H9 (cell line): ENCODE data around the gene DAB1. TPM values are rescaled to one million over a fixed set of nuclear protein-coding genes. Genes with fewer than 3 reads are reported as not detected.

Experiments used
- DNase-seq: peaks from one replicate; pipeline ENCODE4 v3.0.0-alpha.2; 2017
- H2AFZ ChIP-seq: one replicate; pipeline ENCODE4 v1.6.1; 2013; ENCODE audit warnings: mild to moderate bottlenecking, low read length, control low read depth, moderate library complexity
- H2AK5ac ChIP-seq: 2 replicates; pipeline ENCODE4 v1.6.1; 2013; ENCODE audit warnings: low read length, control low read depth, mixed read lengths; ENCODE audit not compliant: insufficient read length
- H2BK120ac ChIP-seq: one replicate; pipeline ENCODE4 v1.6.1; 2013; ENCODE audit warnings: low read depth, mild to moderate bottlenecking, low read length, control low read depth, inconsistent platforms; ENCODE audit not compliant: poor library complexity, severe bottlenecking
- H2BK12ac ChIP-seq: 2 replicates; pipeline ENCODE4 v1.6.1; 2013; ENCODE audit warnings: low read length, control low read depth, mixed read lengths, low read depth; ENCODE audit not compliant: insufficient read length
- H2BK15ac ChIP-seq: 2 replicates; pipeline ENCODE4 v1.6.1; 2013; ENCODE audit warnings: low read depth, low read length, control low read depth
- H2BK20ac ChIP-seq: one replicate; pipeline ENCODE4 v1.6.1; 2013; ENCODE audit warnings: low read depth, mild to moderate bottlenecking, low read length, control low read depth, inconsistent platforms; ENCODE audit not compliant: poor library complexity, severe bottlenecking
- H2BK5ac ChIP-seq: 2 replicates; pipeline ENCODE4 v1.6.1; 2013; ENCODE audit warnings: low read length, control low read depth, mixed read lengths; ENCODE audit not compliant: insufficient read length
- H3K14ac ChIP-seq: 2 replicates; pipeline ENCODE4 v1.6.1; 2013; ENCODE audit warnings: low read length, control low read depth; ENCODE audit not compliant: insufficient read depth
- H3K18ac ChIP-seq: 2 replicates; pipeline ENCODE4 v1.6.1; 2013; ENCODE audit warnings: low read depth, mild to moderate bottlenecking, mixed read lengths, low read length, control low read depth; ENCODE audit not compliant: insufficient read length
- H3K23ac ChIP-seq: 2 replicates; pipeline ENCODE4 v1.6.1; 2013; ENCODE audit warnings: low read length, control low read depth, mixed read lengths, low read depth; ENCODE audit not compliant: insufficient read length
- H3K23me2 ChIP-seq: 2 replicates; pipeline ENCODE4 v1.6.1; 2013; ENCODE audit warnings: low read depth, mild to moderate bottlenecking, mixed read lengths, low read length, control low read depth; ENCODE audit not compliant: insufficient read length, poor library complexity, severe bottlenecking
- H3K27ac ChIP-seq: 2 replicates; pipeline ENCODE4 v1.5.1; 2013; ENCODE audit warnings: low read length, control low read depth, mixed read lengths, low read depth; ENCODE audit not compliant: insufficient read length
- H3K27me3 ChIP-seq: 2 replicates; pipeline ENCODE4 v1.6.1; 2013; ENCODE audit warnings: low read length, control low read depth, inconsistent platforms; ENCODE audit not compliant: insufficient read depth
- H3K4ac ChIP-seq: 2 replicates; pipeline ENCODE4 v1.6.1; 2013; ENCODE audit warnings: low read depth, mild to moderate bottlenecking, control low read depth, inconsistent platforms, low read length, moderate library complexity
- H3K4me1 ChIP-seq: 2 replicates; pipeline ENCODE4 v1.6.1; 2013; ENCODE audit warnings: low read length, control low read depth, inconsistent platforms; ENCODE audit not compliant: insufficient read depth
- H3K4me2 ChIP-seq: 2 replicates; pipeline ENCODE4 v1.6.1; 2013; ENCODE audit warnings: low read length, control low read depth, mixed read lengths; ENCODE audit not compliant: insufficient read length, insufficient read depth
- H3K56ac ChIP-seq: 2 replicates; pipeline ENCODE4 v1.6.1; 2013; ENCODE audit warnings: low read depth, mild to moderate bottlenecking, mixed read lengths, low read length, control low read depth; ENCODE audit not compliant: insufficient read length
- H3K79me1 ChIP-seq: 2 replicates; pipeline ENCODE4 v1.6.1; 2013; ENCODE audit warnings: low read depth, mild to moderate bottlenecking, moderate library complexity, low read length, control low read depth, inconsistent platforms; ENCODE audit not compliant: insufficient read depth, poor library complexity, severe bottlenecking
- H3K79me2 ChIP-seq: 2 replicates; pipeline ENCODE4 v1.6.1; 2013; ENCODE audit warnings: low read length, control low read depth, inconsistent platforms; ENCODE audit not compliant: insufficient read depth
- H3K9ac ChIP-seq: 2 replicates; pipeline ENCODE4 v1.6.1; 2013; ENCODE audit warnings: low read length, control low read depth, mixed read lengths; ENCODE audit not compliant: insufficient read length; ENCODE audit errors: extremely low read depth
- H3K9me3 ChIP-seq: one replicate; pipeline ENCODE4 v1.6.1; 2013; ENCODE audit warnings: low read depth, low read length, inconsistent platforms; ENCODE audit not compliant: control insufficient read depth
- H3T11ph ChIP-seq: one replicate; pipeline ENCODE4 v1.6.1; 2013; ENCODE audit warnings: mild to moderate bottlenecking, low read length, control low read depth, inconsistent platforms
- H4K20me1 ChIP-seq: one replicate; pipeline ENCODE4 v1.6.1; 2013; ENCODE audit not compliant: control insufficient read depth, insufficient read length, insufficient read depth
- H4K5ac ChIP-seq: 2 replicates; pipeline ENCODE4 v1.6.1; 2013; ENCODE audit warnings: low read depth, mild to moderate bottlenecking, mixed read lengths, low read length, control low read depth; ENCODE audit not compliant: insufficient read length
- H4K8ac ChIP-seq: replicated peaks from 2 replicates; pipeline ENCODE4 v1.6.1; 2013; ENCODE audit warnings: low read length, control low read depth, mixed read lengths, low read depth; ENCODE audit not compliant: insufficient read length
- H4K91ac ChIP-seq: 2 replicates; pipeline ENCODE4 v1.6.1; 2013; ENCODE audit warnings: low read depth, mild to moderate bottlenecking, moderate library complexity, mixed read lengths, low read length, control low read depth; ENCODE audit not compliant: insufficient read length
- H3K27ac Mint-ChIP-seq, 3 experiments: 2 replicates in 2 of 3; 3 replicates in 1 of 3; pipeline ENCODE4 v1.8.0; 2020 to 2021; ENCODE audit warnings: mixed read lengths in 3 of 3, mild to moderate bottlenecking in 1 of 3, moderate library complexity in 1 of 3
- H3K27me3 Mint-ChIP-seq: 2 replicates; pipeline ENCODE4 v1.8.0; 2021; ENCODE audit warnings: low read depth, mild to moderate bottlenecking, moderate library complexity, mixed read lengths
- H3K36me3 Mint-ChIP-seq, 3 experiments: 2 replicates in 2 of 3; 3 replicates in 1 of 3; pipeline ENCODE4 v1.8.0; 2020 to 2021; ENCODE audit warnings: low read depth in 3 of 3, mixed read lengths in 3 of 3; ENCODE audit not compliant: insufficient read depth in 1 of 3
- H3K4me1 Mint-ChIP-seq, 2 experiments: 2 replicates each; pipeline ENCODE4 v1.8.0; 2020; ENCODE audit warnings: mixed read lengths in 2 of 2
- H3K4me3 Mint-ChIP-seq, 2 experiments: 2 replicates in 1 of 2; 3 replicates in 1 of 2; pipeline ENCODE4 v1.8.0; 2020 to 2021; ENCODE audit warnings: mild to moderate bottlenecking in 2 of 2, mixed read lengths in 2 of 2, moderate library complexity in 1 of 2
- H3K9me3 Mint-ChIP-seq, 2 experiments: 2 replicates in 1 of 2; 3 replicates in 1 of 2; pipeline ENCODE4 v1.8.0; 2020; ENCODE audit warnings: mild to moderate bottlenecking in 2 of 2, mixed read lengths in 2 of 2, moderate library complexity in 1 of 2
- CTCF ChIP-seq: fragments of 200-600 bp; sonication (generic); conservative IDR thresholded peaks from 3 replicates; pipeline ENCODE4 v1.8.0; 2021; ENCODE audit warnings: antibody characterized with exemption, mild to moderate bottlenecking
- WGBS: extraction: QIAGEN DNeasy Blood & Tissue Kit; methylation state at CpG from one replicate; pipeline ENCODE4 v1.1.7; 2013; ENCODE audit warnings: missing lambda C conversion rate, low lambda C conversion rate, mixed read lengths; ENCODE audit not compliant: insufficient read length; ENCODE audit errors: extremely low coverage; 5-methylcytosine and 5-hydroxymethylcytosine counted together
- total RNA-seq: library from RNA; stranded (reverse); gene quantifications from 2 replicates; pipeline ENCODE4 v1.2.1, GENCODE V29; 2021

DAB1 gene
- total RNA-seq, 1 experiment from 2014 or later, result 9.3 TPM

GRCh38 chr1:56961426-56961825 lies 462.4 kb downstream of the DAB1 start:
- no peak overlapping the region for H3K27ac ChIP-seq
- H4K8ac ChIP-seq, result no peak overlapping the region
- no peak for DNase-seq
- H3K56ac ChIP-seq, result no peak overlapping the region
- H3K79me2 ChIP-seq, result no peaks in the 10 kb centered on the region
- H2BK120ac ChIP-seq, result no peak overlapping the region
- no peak overlapping the region for H3T11ph ChIP-seq
- H3K9ac ChIP-seq, result no peak overlapping the region
- no peaks in the 10 kb centered on the region for H3K9me3 ChIP-seq
- TF ChIP-seq CTCF, result no peak
- H3K4me2 ChIP-seq, result no peak overlapping the region
- no peaks in the 10 kb centered on the region for H3K36me3 Mint-ChIP-seq
- WGBS, result no CpG with 5 or more reads among the region's 10 CpGs
- no peaks in the 10 kb centered on the region for H3K23me2 ChIP-seq
- H3K27ac Mint-ChIP-seq, result no peak overlapping the region
- no peak overlapping the region for H2AK5ac ChIP-seq
- no peak overlapping the region for H4K91ac ChIP-seq
- no peak overlapping the region for H3K23ac ChIP-seq
- H3K79me1 ChIP-seq, result no peaks in the 10 kb centered on the region
- H2BK20ac ChIP-seq, result no peak overlapping the region
- no peak overlapping the region for H3K14ac ChIP-seq
- H3K18ac ChIP-seq, result no peak overlapping the region
- 0 out of 4 replicates have a peak, but pooled peaks cover 0 to 3% of the 10 kb centered on the region in 2 experiments for H3K4me1 Mint-ChIP-seq
- no peak overlapping the region for H3K4me3 Mint-ChIP-seq
- no peaks in the 10 kb centered on the region for H3K4me1 ChIP-seq
- H2AFZ ChIP-seq, result no peak overlapping the region
- no peak overlapping the region for H4K5ac ChIP-seq
- H4K20me1 ChIP-seq, result no peaks in the 10 kb centered on the region
- no peaks in the 10 kb centered on the region for H3K9me3 Mint-ChIP-seq
- no peak overlapping the region for H2BK12ac ChIP-seq
- H3K27me3 ChIP-seq, result no peaks in the 10 kb centered on the region
- H3K27me3 Mint-ChIP-seq, result no peaks in the 10 kb centered on the region
- H2BK15ac ChIP-seq, result no peak overlapping the region
- H3K4ac ChIP-seq, result no peak overlapping the region
- no peak overlapping the region for H2BK5ac ChIP-seq
